Activated CD8-positive, alpha-beta memory T cell treated with anti-CD3 and anti-CD28 coated beads, Interleukin-2, amount 50 U/mL, for 48 hours (primary cell): ENCODE measurements around the gene PPM1H.

Experiments
- DNase-seq: peaks from one replicate; pipeline ENCODE4 v3.0.0-alpha.2; 2020

The PPM1H gene

DNA sequence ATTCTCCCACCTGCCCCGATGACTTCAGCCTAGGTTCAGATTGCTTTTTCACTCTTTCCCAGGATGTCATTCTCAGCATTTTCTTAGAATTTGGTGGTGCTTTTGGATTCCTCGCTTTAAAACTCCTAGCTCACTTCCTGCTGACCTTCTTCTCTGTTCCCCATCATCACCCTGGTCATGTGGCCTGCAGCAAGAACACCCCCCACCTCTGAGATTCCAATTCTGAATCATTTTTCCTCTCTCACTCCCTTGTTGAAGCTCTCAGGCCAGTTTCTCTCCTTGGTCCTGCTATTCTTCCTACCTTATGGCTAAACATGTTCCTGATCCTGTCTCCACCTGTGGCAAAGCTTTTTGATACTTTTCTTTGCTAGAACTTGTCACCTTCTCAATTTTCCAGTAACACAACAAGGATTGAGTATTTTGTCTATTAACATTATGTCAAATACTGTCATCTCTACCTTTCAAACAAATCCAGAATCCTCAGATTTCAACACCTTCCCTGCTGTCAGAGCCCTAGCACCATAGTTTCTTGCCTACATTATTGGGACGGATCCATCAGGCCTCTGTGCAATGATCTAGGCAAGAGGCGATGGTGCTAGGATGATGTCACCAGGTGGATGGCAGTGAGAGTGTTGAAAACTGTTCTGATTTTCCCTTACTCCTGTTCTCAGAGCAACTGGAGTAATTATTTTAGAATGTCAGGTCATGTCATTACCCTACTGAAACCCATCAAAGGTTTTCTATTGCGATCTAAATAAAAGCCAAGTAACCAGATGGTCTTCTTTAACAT is 234.7 kb downstream of the PPM1H start:
- no peak for DNase-seq

DNA sequence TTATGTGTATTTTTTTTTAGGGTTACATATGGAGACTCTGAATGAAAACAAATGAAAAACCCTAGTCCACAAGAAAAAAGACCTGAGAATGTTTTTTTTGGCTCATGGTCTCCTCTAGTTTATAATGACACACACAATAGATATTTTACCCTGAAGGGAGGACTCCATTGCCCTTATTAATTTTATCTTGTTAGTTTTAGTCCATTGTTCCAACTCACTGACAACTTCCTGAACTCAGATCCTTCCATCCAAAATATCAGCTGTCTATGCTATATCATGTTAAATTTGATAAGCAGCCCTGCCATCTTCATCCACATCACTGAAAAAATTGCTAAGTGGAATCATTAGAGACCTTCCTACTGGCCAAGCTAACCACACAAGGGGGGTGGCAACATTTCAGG is 236.2 kb downstream of the PPM1H start:
- DNase-seq: no peak

GRCh38 chr12:62697893-62698292 is 237.1 kb downstream of the PPM1H start:
- DNase-seq: no peak

- no peak for DNase-seq
These were observed 239.3 kb downstream of the PPM1H start for GRCh38 chr12:62695696-62696095.

DNA sequence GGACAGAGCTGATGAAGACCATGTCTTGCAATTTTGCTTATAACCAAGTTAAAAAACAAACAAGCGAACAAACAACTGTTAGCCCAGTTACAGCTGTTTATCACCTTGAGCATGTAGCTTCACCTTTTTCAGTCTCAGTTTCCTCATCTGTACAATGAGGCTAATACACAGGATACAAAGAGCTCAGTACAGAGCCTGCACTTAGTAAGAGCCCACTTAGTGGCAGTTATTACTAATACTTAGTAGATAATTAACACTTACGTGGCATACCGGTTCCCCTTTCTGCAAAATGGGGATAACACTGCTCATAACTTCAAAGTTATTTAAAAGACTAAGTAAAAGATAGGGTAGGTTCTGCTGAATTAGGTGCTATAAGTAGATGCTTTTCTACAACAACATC is 240.3 kb downstream of the PPM1H start:
- no peak for DNase-seq

- DNase-seq: no peak
These were observed 240.8 kb downstream of the PPM1H start for GRCh38 chr12:62694116-62694515.

- DNase-seq: no peak
These were observed 241.4 kb downstream of the PPM1H start for GRCh38 chr12:62693376-62694050.

DNA sequence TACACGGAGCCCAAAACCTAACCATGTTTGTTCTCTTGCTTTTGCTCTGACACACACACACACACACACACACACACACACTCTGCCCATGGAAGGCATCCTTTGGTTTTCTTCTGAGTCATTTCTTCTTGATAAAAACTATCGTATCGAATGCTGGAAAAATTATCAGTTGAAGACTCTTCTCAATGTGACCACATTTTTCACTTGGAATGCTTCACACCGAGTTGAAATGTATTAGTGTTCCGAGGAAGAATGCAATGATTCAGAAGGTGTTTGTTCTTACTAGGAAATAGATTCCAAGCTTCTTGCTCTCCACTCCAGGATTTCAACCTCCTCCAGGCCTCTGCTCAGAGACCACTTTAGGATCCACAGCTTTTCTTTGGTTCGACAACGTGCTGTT is 242.1 kb downstream of the PPM1H start:
- no peak for DNase-seq

- DNase-seq: no peak
These were observed 243.6 kb downstream of the PPM1H start for GRCh38 chr12:62691309-62691708.

DNA sequence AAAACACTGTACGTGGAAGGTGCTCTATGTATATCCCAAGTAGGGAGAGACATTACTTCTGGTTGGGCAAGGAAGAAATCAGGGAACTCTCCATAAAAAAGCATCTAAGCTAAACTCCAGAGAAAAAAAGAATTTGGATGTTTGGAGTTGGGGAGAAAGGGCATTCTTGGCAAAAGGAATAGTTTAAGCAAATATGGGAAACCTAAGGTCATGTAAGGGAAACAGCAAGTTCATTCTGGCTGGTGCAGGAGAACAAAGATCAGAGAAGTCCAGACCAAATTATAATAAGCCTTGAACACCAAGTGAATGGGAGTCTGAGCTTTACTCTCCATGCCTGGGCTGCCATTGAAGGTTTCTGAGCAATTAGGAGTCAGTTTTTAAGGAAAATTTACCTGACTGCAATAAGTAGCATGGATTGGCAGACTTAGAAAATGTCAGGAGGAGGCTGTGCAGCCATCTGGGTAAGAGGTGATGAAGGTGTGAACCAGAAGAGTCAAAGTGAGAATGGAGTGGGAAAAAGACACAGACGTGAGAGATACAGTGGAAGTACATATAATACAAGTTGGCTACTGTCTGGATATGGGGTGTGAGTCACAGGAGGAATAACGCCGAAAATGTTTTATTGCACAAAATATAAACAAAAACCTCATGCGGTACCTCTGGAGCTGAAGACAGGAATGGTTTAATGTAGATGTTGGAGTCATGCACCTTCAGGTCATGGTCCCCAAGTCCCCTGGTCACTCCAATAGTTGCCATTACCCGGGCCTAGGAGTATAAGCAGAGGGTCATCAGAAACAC is 245.7 kb downstream of the PPM1H start:
- no peak for DNase-seq

- no peak for DNase-seq
These were observed 248.0 kb downstream of the PPM1H start for GRCh38 chr12:62686938-62687337.

DNA sequence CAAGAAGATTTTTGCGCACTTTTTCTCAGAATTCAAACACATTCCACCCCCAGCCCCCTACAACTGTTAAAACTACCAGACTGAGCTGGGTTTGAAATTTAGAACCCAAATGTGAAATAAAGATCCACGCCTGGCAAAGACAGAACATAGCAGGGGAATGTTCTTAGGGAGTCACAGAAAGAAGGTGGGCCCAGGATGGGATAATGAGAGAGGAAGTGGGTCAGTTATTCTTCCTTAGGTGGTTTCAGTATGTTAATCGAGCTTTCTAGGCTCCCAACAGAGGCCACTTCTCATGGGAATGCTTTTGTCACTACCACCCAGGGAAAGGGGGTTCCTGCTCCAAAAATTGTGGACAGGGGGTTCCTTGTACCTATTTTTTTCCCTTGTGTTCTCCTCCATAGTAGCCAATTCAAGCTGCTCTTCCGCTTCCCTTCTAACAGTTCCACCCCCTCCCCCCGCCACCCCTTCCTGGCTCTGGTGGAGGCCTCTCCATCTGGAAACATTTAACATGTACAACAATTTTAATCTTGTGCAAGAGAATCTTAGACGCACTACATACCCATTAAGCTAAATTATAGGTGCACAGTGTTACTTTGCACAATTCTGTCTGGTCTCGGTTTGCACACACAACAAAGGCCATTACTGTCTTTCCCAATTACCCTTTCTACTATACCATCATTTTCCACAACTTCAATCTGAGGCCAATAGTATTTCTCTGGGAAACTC is 250.2 kb downstream of the PPM1H start:
- DNase-seq: no peak

- DNase-seq: no peak
These were observed 251.0 kb downstream of the PPM1H start for GRCh38 chr12:62683776-62684569.

GRCh38 chr12:62681306-62681705 is 253.6 kb downstream of the PPM1H start:
- no peak for DNase-seq

DNA sequence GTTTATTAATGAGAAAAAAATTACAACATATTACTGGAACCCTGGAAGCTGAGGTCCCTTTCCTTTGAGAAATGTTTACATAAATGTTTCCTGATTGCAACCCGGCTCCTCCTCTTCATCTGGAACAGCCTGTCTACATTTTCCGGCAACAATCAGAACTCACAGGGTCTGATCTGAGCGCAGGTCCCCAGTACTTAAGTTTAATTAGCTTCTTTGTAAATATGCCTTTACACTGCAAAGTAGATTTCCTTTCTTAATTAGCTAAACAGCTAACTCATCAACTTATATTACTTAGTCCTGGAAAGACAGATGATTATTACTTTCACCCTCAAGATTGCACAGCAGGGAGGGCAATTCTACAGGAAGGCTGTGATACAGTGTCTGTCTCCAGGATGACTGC is 255.3 kb downstream of the PPM1H start:
- no peak for DNase-seq

DNA sequence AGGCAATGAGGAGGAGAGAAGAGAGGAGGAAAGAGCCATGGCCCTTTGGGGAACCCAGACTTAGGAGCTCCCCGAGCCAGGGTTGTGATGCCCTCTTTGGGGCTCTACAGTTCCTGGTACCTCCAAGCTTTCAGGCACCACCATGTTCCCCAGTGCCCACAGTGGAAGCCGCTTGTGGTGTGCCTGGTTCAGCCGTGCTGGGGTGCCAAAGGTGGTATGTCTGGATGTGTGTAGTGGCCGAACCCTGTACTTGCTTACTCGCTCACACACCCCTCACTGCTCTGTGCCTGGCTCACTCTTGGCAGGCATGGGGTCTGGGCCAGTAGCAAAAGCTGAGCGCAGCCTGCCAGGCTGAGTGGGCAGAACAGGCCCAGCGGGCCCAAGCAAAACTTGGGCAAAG is 257.6 kb downstream of the PPM1H start:
- no peak for DNase-seq

DNA sequence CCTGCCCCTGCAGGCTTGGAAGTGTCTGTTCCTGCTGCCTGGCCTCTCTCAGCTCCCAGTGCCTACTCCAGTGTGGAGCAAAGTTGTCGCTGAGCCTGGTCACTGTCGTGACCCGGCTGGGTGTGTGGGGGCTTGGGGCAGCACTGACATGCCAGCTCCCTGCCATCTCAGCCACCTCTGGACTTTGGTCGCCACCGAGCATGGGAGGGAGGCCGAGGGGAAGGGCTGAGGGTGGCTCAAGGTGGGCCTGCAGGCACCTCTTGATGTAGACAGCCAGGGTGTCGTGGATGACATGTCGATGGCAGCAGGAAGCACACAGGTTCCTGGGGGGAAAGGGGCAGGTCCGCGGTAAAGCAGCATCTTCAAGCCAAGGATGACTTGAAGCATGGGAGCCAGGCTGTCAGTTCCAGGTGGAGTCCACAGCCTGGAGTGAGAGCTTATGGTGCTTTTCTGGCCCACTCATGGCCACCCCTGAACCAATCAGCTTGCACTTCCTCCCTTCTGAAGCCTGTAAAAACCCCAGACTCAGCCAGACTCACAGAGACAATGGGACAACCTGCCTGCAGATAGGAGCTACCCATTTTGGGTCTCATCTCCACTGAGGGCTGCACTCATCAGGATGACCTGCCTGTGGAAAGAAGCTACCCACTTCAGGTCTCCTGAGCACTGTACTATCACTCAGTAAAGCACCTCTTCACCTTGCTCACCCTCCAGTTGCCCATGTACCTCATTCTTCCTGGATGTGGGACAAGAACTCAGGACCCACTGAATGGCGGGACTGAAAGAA is 258.2 kb downstream of the PPM1H start:
- no peak for DNase-seq

DNA sequence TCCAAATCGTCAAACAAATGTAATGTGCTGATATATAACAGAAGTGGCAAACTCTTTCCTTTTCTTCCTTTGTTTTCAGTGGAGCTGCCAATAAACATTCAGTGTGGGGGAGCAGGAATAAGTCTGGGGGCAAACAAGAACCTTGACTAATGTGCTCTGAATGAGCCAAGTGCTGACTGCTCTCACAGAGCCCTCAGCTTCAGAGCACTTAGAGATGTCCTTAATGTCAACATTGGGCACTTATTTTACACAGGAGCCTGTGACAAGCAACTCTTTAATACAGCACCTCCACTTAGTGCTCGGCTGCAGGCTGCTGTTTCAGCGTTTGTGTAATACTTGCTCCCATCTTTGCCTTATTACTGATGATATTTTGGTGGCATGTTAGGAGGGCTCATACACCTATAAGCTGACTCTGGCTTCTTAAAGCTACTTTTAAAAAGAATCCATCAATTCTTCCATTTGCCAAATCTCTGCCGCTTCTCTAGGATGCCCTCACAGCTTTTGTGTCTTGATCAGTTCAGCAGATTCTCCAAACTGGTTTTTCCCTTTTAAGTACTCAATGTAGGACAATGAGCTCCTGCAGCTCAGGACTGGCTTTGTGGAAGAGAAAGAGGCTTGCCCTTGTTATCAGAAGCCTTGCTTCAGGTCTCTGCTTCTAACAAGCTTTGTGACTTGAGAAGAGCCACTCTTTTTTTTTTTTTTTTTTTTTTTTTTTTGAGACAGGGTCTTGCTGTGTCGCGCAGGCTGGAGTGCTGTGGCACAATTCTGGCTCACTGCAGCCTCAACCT is 261.7 kb downstream of the PPM1H start:
- no peak for DNase-seq

DNA sequence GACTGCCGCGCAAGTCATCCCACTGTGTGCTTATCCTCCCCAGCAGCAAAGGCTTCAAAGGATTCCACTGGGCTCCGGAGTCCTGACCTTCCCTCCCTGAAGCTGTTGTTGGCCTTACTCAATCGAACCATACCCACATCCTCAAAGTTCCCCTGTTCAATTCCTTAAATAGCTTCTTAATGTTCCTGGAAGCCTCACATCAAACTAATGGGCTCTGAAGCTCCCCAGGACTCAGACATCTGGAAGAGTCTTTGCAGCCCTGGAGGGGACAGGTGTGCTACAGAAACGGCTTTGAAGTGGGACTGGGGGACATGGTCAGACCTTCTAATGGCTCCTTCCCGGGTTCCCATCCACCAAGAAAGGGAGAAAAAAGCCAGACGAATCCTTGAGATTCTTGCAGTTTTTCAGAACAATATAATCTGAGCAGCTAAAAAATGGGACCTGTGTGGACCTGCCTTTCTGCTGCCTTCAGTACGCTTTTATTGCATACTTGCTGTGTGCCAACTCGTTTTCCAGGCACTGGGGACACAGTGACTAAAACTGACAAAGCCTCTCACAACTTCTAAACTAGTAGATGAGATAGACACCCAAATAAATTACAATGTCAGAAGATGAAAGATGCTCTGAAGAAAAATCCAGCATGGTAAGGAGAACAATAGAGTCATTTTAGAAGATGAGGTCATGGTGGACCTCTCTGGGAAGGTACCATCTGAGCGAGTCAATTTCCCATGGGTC is 263.8 kb downstream of the PPM1H start:
- DNase-seq: no peak

DNA sequence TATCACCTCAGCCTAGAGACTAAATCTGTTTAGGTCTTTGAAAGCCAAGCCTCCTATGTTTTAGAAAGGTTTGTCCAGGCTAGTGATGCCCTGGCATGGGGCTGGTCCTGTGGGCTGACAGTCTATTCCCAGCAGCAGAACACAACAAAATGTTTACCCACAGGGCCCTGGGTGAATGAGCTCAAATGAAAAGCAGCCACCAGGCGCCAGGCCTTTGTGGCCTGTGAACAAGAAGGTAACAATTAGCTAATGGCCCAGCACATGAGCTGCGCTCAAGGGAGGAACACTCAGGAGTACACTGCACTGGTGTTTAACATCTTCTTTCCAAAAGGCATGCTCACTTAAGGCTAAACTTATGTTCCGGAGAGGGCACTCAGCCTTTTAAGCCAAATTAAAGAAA is 266.2 kb downstream of the PPM1H start:
- DNase-seq: no peak
